Central memory CD8-positive, alpha-beta T cell (primary cell): ENCODE results near the gene PCNX4.
"Not testable (repeated sequence)": the region's sequence is repeated elsewhere in the genome, so short reads cannot be mapped to it uniquely, and the experiment has no call there.

Experiments used
- ATAC-seq: fragments of 150-1000 bp; cut with Tn5 transposase; replicated peaks from 2 replicates; pipeline ENCODE4 v1.10.0; 2022; ENCODE audit warnings: mild to moderate bottlenecking, moderate FRiP score, moderate number of reproducible peaks; ENCODE audit not compliant: poor library complexity, severe bottlenecking; ENCODE audit errors: extremely low read depth
- DNase-seq, 2 donors: peaks; one replicate each; pipeline ENCODE4 v3.0.0; 2021; ENCODE audit warnings: low spot score in 2 of 2
- H3K27ac Mint-ChIP-seq: one replicate; pipeline ENCODE4 v1.8.0; 2022; ENCODE audit warnings: low read depth, mild to moderate bottlenecking, moderate library complexity, mixed read lengths
- H3K27me3 Mint-ChIP-seq: one replicate; pipeline ENCODE4 v1.8.0; 2022; ENCODE audit warnings: mixed read lengths
- H3K36me3 Mint-ChIP-seq: one replicate; pipeline ENCODE4 v1.8.0; 2022; ENCODE audit warnings: mild to moderate bottlenecking, moderate library complexity, mixed read lengths; ENCODE audit not compliant: insufficient read depth
- H3K4me1 Mint-ChIP-seq: one replicate; pipeline ENCODE4 v1.8.0; 2022; ENCODE audit warnings: mixed read lengths
- H3K4me3 Mint-ChIP-seq: one replicate; pipeline ENCODE4 v1.8.0; 2022; ENCODE audit warnings: mild to moderate bottlenecking, moderate library complexity, mixed read lengths
- H3K9me3 Mint-ChIP-seq: one replicate; pipeline ENCODE4 v1.8.0; 2022; ENCODE audit warnings: mixed read lengths

The PCNX4 gene

DNA sequence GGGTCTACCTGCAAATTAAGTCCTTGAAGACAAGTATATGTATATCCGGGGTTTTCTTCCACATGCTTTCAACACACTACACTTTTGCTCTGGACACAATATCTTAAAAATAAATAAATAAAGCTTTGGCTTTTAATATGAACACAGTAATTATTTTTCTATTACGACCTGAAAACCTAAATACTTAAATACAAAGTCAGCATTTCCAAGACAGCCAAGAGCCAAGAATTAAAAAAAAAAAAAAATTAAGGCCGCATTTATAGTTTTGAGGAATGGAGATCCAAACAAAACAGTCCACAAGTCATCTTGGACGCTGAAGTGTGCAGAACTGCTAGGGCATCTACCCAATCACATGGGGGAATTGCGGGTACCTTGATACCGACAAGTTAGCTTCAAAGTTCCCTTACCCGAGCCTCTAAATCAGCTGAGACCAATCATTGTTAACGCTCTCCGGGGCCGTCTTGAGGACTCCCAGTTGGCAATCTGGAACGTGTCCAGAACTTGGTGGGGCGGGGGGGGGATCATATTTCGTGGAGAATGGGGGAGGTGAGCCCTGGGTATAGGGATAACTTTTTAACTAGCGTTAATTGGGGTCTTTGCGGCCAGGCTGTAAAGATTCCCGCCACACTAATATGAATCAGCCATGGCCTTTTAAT, 731 bp upstream of the PCNX4 start:
- no peak for DNase-seq
- H3K27ac Mint-ChIP-seq: peak overlapping the region; percentile 89

DNA sequence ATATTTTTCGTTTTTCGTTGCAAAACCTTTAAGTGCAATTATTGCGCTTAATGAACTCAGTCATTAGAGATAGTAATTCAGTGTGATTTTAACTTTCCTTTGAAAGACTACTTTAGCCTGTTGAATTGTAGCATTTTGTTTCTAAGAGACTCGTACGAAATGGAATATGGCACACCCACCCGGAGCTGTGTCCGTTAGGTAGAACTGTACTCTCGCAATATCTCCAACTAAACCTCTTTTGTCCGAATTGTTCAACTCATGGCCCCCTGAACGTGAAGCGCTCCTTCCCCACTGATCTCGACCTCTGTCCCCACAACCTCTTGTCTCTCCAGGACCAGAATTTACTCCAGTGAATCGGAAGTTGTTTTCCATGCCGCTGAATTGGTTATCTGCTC, 800 bp downstream of the PCNX4 start:
- no peak for DNase-seq
- Mint-ChIP-seq H3K9me3 (no peaks in the 10 kb centered on the region), H3K27me3 (no peaks in the 10 kb centered on the region), H3K36me3 (peaks cover 19% of the 10 kb centered on the region), H3K4me3 (peak overlapping the region; percentile 84), H3K27ac (peak overlapping the region; percentile 89), H3K4me1 (peaks cover 35% of the 10 kb centered on the region)
- peak; percentile 13 for ATAC-seq

More for the DNA sequence above, 731 bp upstream of the PCNX4 start:
- no peaks in the 10 kb centered on the region for H3K27me3 Mint-ChIP-seq
- H3K4me1 Mint-ChIP-seq: peaks cover 35% of the 10 kb centered on the region
- ATAC-seq: no peak
- no peaks in the 10 kb centered on the region for H3K9me3 Mint-ChIP-seq
- H3K4me3 Mint-ChIP-seq: peak overlapping the region; percentile 84
- H3K36me3 Mint-ChIP-seq: peaks cover 16% of the 10 kb centered on the region

DNA sequence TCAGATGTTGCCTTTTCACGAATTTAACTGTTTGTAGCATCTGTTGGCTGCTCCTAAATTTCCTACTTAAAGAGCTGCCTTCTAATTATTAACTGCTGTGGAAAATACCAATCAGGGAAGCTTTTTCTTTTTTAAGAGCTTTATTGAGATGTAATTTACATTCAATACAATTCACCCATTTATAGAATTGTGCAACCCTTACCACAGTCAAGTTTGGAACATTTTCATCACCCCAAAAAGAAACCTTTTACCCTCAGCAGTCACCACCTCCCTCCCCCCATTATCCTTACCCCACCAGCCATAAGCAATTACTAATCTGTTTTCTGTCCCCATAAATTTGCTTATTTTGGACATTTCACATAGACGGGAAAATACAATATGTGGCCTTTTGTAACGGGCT, 1.4 kb downstream of the PCNX4 start:
- H3K27me3 Mint-ChIP-seq: no peaks in the 10 kb centered on the region
- peaks cover 23% of the 10 kb centered on the region for H3K36me3 Mint-ChIP-seq
- peak overlapping the region; percentile 84 for H3K4me3 Mint-ChIP-seq
- H3K9me3 Mint-ChIP-seq: no peaks in the 10 kb centered on the region
- H3K4me1 Mint-ChIP-seq: peaks cover 39% of the 10 kb centered on the region
- ATAC-seq (no peak), DNase-seq (no peak)
- H3K27ac Mint-ChIP-seq: peak overlapping the region; percentile 89

DNA sequence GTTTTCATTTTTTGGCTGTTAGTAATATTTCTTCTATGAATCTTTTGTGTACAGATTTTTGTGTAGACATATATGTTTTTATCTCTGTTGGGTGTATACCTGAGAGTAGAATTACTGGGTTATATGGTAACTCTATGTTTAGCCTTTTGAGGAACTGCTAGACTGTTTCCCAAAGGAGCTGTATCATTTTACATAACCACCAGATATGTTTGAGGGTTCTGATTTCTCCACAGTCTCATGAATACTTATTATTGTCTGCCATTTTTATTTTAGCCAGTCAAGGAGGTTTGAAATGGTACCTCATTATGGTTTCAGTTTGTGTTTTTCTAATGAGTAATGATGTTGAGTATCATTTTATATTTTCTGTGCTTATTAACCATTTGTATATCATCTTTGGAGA, 1.9 kb downstream of the PCNX4 start:
- DNase-seq: no peak
- Mint-ChIP-seq H3K27me3 (no peaks in the 10 kb centered on the region), H3K36me3 (peaks cover 23% of the 10 kb centered on the region), H3K4me1 (peaks cover 43% of the 10 kb centered on the region), H3K27ac (peak overlapping the region; percentile 2), H3K9me3 (no peaks in the 10 kb centered on the region), H3K4me3 (peak overlapping the region; percentile 84)
- no peak for ATAC-seq

DNA sequence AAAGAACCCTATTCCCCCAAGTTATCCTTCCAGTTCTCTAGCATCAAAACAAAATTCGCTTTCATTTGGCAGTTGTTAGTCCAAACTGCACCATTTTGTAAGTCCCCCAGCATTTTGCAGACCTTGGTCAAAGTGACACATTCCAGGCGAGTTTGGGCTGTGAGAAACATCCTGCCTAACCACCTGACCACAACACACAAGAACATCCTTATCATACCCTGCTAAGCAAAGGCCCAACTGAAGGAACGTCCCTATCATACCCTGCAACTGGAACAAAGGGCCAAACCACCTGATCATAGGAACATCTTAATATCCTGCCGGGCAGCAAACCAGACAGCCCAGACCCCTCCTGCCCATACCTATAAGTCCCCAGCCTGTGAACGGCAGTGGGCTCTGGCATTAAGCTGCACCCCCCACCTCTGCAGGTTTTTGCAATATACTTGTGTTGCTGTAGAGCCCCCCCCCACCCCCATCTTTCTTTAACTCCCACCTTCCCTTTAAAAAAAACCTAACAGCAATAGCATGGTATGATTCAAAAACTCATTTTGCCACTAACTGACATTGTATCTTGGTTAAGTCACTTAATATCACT, 2.7 kb downstream of the PCNX4 start:
- Mint-ChIP-seq H3K27ac (peak overlapping the region; percentile 2), H3K9me3 (no peaks in the 10 kb centered on the region), H3K36me3 (peaks cover 23% of the 10 kb centered on the region), H3K27me3 (no peaks in the 10 kb centered on the region), H3K4me1 (peaks cover 43% of the 10 kb centered on the region), H3K4me3 (peak overlapping the region; percentile 84)
- ATAC-seq: no peak
- DNase-seq: no peak

DNA sequence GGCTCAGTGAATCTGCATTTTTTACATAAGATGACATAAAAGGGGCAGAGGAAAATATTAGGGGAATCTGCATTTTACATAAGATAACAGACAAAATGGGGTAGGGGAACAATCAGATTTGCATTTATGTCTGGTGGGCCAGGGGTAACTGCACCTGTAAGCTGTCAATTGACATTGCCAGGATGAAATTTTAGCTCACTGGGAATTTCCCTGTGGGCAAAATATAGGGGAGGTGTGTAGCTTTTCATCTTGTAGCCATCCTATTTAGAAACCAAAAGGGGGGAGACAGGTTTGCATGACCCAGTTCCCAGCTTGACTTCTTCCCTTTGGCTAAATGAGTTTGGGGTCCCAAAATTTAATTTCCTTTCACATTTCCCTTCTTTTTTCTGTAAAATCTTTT, 3.5 kb downstream of the PCNX4 start:
- Mint-ChIP-seq H3K36me3 (peaks cover 27% of the 10 kb centered on the region), H3K4me3 (peak overlapping the region; percentile 84), H3K4me1 (peaks cover 43% of the 10 kb centered on the region), H3K27me3 (no peaks in the 10 kb centered on the region), H3K27ac (no peak overlapping the region), H3K9me3 (no peaks in the 10 kb centered on the region)
- no peak for DNase-seq
- ATAC-seq: no peak

DNA sequence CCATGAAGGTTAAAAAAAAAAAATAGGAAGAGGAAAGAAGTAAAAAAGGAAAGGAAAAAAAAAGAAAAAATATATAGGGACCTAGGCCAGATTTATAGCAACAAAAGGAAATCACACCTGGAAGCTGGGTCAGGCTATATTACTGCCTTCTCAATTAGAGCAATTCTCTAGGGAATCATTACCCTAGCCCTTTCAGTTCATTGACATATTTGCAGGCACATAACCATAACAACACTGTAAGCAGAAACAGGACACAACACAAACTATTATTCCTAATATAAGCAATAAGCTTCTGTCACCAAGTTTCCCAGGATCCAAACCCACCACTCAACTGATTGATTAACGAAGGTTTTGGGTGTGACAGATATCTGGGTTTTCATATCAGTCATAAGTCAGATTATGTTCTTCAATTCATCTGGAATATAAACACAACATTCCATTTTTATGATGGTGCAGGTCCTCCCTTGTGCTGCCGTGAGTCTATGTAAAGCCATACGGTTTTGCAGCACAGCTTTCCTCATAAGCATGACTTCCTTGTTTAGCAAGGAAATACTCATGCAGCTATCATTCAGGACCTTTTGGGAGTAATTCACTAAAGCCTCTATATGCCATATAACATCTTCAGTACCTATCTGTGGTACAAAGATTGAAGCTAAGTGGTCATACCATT, 4.2 kb downstream of the PCNX4 start:
- Mint-ChIP-seq H3K27me3 (no peaks in the 10 kb centered on the region), H3K36me3 (peaks cover 30% of the 10 kb centered on the region), H3K9me3 (no peaks in the 10 kb centered on the region), H3K4me3 (no peak overlapping the region), H3K27ac (no peak overlapping the region), H3K4me1 (peaks cover 47% of the 10 kb centered on the region)
- DNase-seq (no peak), ATAC-seq (no peak)

DNA sequence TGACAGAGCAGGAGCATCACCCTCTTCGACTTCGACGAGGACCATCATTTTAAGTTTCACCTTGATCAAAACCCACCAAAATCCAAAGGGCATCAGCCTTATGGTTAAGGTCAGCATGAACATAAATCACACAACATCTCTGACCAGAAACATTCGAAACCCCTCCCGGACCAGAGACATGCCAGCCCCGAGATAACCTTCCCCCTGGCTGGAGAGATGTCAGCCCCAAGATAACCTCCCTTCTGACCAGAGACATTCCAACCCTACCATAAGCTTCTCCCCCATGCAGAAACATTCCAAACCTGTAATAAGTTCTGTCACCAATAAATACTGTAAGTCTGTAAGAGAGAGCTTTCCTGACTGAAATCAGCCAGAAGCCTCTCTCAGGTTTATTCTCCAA, 6.3 kb downstream of the PCNX4 start:
- DNase-seq (no peak), ATAC-seq (no peak)
- no peaks in the 10 kb centered on the region for H3K9me3 Mint-ChIP-seq
- peaks cover 19% of the 10 kb centered on the region for H3K36me3 Mint-ChIP-seq
- H3K27ac Mint-ChIP-seq: no peak overlapping the region
- no peak overlapping the region for H3K4me3 Mint-ChIP-seq
- peaks cover 50% of the 10 kb centered on the region for H3K4me1 Mint-ChIP-seq
- H3K27me3 Mint-ChIP-seq: no peaks in the 10 kb centered on the region

DNA sequence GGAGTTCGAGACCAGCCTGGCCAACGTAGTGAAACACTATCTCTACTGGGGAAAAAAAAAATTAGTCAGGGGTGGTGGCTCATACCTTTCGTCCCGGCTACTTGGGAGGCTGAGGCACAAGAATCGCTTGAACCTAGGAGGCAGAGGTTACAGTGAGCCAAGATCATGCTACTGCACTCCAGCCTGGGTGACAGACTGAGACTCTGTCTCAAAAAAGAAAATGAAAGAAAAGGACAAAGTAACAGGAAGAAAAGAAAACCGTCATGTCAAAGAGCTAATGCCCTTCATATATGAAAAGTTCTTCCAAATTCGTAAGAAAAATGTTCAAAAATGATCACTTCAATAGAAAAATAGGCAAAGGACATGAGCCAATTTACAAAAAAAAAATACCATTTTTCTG, 8.1 kb downstream of the PCNX4 start:
- Mint-ChIP-seq H3K36me3 (peaks cover 17% of the 10 kb centered on the region), H3K4me1 (peaks cover 37% of the 10 kb centered on the region), H3K27ac (peak overlapping the region; percentile 32)
- ATAC-seq, H3K27me3 Mint-ChIP-seq, H3K9me3 Mint-ChIP-seq, H3K4me3 Mint-ChIP-seq, DNase-seq: not testable (repeated sequence)

DNA sequence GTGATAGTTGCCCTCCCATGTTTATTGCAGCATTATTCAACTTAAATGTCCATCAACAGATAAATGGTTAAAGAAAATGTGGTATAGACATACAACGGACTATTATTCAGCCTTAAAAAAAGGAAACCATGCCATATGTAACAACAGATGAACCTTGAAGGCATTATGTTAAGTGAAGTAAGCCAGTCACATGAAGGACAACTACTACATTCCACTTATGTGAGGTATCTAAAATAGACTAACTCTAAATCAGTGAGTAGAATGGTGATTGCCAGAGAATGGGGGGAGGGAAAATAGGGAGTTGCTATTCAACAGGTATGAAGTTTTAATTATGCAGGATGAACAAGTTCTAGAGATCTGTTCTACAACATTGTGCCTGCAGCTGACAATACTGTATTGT, 10.1 kb downstream of the PCNX4 start:
- no peak for ATAC-seq
- Mint-ChIP-seq H3K9me3 (no peaks in the 10 kb centered on the region), H3K4me1 (peaks cover 27% of the 10 kb centered on the region), H3K36me3 (peaks cover 17% of the 10 kb centered on the region), H3K27me3 (no peaks in the 10 kb centered on the region), H3K27ac (no peak overlapping the region), H3K4me3 (no peak overlapping the region)
- no peak for DNase-seq

DNA sequence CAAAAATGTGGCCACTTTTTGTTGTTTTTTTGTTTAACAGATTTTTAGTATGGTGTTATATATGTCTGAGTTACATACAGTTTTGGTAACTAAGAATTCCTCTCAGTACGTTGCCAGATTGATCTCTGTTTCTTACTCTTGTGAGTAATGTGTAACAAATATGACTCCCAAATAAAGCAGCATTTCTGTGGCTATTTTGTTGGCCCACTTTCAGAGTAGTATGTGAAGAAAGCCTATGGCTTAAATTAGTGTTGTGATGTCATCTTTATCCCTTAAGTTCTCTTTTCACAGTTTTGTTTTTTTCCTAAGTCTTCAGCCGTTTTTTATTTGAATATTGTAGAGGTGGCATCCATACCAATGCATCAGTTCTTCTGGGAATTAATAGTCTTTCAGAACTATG, 10.7 kb downstream of the PCNX4 start:
- ATAC-seq (no peak), DNase-seq (no peak)
- Mint-ChIP-seq H3K4me3 (no peak overlapping the region), H3K4me1 (peaks cover 27% of the 10 kb centered on the region), H3K9me3 (no peaks in the 10 kb centered on the region), H3K36me3 (peaks cover 14% of the 10 kb centered on the region), H3K27me3 (no peaks in the 10 kb centered on the region), H3K27ac (no peak overlapping the region)

DNA sequence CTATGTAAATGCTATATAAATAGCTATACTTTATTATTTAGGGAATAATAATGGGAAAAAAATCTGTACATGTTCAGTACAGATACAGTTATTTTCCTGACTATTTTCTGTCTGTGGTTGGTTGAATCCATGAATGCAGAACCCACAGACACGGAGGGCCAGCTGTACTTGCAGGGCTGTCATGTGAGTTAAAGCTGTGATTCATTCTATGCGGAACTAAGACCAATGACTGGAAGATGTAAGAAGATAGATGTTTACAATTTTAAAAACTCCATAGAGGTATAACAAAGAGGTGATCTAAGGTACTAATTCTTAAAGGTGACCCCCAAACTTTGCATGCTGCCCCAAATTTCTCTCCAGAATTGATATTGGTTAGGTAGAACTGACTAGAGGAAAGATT, 14.6 kb downstream of the PCNX4 start:
- H3K36me3 Mint-ChIP-seq: peaks cover 6% of the 10 kb centered on the region
- H3K9me3 Mint-ChIP-seq: no peaks in the 10 kb centered on the region
- no peaks in the 10 kb centered on the region for H3K27me3 Mint-ChIP-seq
- no peak overlapping the region for H3K4me3 Mint-ChIP-seq
- DNase-seq: no peak
- no peak for ATAC-seq
- H3K4me1 Mint-ChIP-seq: peaks cover 18% of the 10 kb centered on the region
- no peak overlapping the region for H3K27ac Mint-ChIP-seq

DNA sequence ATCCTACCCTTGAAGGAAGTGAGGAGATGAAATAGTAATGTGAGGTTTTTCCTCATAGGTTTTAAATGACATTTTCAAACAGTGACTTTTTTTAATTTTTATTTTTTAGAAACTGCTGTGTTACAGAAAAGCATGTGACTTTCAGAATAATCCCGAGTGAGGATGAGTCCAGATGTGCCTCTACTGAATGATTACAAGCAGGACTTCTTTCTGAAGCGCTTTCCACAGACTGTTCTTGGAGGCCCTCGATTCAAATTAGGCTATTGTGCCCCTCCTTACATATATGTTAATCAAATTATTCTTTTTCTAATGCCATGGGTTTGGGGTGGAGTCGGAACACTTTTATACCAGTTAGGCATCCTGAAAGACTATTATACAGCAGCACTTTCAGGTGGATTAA, 15.8 kb downstream of the PCNX4 start:
- Mint-ChIP-seq H3K36me3 (peaks cover 3% of the 10 kb centered on the region), H3K9me3 (no peaks in the 10 kb centered on the region), H3K4me3 (no peak overlapping the region), H3K27ac (no peak overlapping the region), H3K4me1 (peaks cover 12% of the 10 kb centered on the region), H3K27me3 (no peaks in the 10 kb centered on the region)
- ATAC-seq: no peak
- DNase-seq: no peak
